GM10847 (cell line): ENCODE data around the gene MRPL50.
A peak's percentile ranks its signal among the peaks of the same experiment; 100 is the strongest.

ENCODE experiments used
- POLR2A ChIP-seq: IDR thresholded peaks from 2 replicates; pipeline ENCODE4 v1.6.1; 2011; ENCODE audit not compliant: insufficient read length; ENCODE audit errors: extremely low read depth

MRPL50 gene

DNA sequence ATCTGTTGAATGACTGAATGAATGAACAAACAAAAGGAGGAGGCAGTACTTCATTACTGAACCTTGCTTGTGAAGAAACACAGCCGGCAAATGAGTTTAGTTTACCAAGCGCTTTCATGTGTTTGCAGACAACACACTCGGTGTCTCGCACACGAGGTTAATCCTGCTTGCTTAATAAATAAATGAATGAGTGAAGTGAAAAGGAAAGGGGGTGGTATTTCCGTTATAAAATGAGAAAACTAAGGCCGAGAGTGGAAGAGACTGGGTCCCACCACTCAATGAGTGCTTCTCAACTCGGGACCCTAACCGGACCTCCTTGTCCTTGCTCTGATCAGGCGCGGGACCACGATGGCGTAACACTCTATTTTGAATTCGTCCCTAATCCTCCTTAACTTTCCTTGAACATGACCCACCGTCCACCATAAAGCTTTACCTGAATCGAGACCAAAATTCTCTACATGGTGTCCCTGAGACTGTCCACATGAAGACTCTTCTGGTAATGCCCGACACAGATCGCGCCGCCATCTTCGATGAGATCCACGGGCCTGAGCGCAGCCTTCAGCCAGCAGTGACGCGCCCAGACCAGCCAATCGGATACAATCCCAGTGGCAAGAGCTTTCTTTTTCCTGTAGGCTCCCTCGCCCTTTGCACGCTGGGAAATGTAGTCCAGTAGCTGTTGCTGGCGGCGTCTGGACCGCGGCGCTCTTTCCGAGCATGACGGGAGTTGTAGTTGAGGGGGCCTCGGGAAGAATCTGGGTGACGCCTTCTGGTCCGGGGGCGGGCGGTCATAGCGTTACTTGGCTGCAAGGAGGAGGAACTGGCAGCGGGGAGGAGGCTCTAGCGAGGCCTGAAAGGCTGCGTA lies at the start of gene MRPL50, which contains the start of gene ZNF189:
Gene MRPL50 (minus strand): TSS at position 551 of the 862 bp plus-strand sequence. CDS start 26 bp downstream, at position 525.
Gene ZNF189 (plus strand): TSS at position 784 of the 862 bp plus-strand sequence. CDS start 306 bp downstream, outside the sequence.
- peak; percentile 82 for TF ChIP-seq POLR2A

DNA sequence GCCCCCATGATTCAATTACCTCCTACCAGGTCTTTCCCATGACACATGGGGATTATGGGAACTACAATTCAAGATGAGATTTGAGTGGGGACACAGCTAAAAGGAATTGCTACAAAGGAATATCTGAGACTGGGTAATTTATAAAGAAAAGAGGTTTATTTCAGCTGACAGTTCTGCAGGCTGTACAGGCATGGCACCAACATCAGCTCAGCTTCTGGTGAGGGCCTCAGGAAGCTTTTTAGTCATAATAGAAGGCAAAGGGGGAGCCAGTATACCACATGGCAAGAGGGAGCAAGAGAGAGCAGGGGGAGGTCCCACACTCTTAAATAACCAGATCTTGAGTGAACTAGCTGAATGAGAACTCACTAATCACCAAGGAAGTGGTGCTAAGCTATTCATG lies 48.3 kb upstream of the MRPL50 start:
- TF ChIP-seq POLR2A = no peak

DNA sequence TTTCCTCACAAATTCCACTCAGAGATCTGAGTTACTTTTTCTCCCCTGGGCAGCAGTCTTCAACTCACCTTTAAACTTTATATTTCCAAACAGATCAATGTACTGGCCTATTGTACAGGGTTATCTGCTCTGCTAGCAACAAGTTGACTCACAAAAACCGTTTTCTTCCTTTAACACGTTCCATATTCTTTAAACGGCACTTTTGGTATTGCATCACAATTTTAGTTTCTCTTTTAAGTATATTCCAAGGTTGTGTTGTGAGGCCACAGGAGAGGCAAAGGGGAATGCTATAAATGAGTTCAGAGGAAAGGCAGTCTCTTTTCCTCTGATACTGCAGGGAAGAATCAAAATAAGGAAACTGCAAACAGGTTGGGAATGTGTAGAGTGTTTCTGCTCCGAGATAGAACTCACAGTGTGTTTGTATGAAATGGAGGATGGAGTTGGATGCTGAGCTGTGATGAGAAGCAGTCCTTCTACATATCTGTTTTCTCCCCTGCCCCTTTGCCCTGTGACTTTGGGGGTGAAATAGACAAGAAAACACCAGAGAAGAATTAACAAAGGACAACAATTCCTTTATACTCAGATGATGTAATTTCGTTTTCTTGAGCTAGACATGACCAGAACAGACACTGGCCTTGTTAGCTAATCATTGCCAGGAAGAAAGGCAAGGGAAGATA lies 47.1 kb upstream of the MRPL50 start:
- TF ChIP-seq POLR2A = no peak

DNA sequence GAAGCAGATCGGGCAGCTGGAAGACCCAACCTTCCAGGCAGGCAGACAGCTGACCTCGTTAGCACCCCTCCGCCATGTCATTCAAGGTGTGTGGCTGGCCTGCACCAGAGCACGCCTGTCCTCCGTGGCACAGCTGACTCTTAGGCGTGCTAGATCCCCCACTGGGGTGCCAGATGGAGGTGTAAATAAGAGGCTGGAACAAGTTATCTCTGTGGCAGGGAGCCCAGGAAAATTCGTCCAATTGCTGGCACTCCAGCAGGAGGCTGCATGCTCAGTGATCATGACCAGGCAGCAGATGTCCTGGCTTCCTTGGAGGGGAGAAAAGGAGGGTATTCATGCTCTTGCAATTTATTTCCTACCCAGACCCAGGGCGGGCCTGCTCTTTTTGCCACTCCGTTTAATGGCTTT lies 45.0 kb upstream of the MRPL50 start:
- no peak for TF ChIP-seq POLR2A

DNA sequence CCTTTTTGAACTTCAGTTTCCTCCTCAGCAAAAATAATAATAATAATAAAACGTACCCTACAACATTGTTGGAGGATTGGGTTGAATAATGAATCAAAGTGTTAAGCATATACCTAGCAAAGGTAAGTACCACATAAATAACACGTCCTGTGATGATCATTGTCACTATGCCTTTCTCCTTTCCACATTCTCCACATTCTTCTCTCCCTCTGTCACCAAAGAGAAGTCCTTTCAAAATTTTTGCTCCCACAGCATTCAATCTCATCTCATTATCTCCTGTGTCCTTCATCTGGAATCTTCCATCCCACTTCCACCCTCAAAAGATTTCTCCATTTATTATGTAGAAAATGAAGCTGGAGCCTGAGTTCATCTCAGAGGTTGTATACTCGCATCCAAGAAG lies 44.3 kb upstream of the MRPL50 start:
- no peak for TF ChIP-seq POLR2A

DNA sequence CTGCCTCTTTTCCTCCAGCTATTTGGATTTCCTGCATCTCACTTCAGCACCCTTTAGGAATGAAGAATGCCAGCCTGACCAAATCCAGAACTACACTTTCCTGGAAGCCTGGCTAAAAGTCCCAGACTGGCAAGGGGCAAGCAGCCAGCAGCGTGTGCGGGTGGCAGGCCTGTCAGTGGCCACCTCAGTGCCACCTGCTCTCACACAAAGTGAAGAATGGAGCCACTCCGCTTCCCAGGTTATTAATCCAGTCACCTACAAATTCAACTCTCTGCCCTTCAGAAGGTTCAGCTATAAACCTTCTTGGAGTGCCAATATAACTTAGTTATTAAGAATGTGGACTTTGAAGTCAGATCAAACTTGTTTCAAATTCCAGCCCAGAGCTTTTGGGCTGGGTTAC lies 43.9 kb upstream of the MRPL50 start:
- TF ChIP-seq POLR2A = no peak

DNA sequence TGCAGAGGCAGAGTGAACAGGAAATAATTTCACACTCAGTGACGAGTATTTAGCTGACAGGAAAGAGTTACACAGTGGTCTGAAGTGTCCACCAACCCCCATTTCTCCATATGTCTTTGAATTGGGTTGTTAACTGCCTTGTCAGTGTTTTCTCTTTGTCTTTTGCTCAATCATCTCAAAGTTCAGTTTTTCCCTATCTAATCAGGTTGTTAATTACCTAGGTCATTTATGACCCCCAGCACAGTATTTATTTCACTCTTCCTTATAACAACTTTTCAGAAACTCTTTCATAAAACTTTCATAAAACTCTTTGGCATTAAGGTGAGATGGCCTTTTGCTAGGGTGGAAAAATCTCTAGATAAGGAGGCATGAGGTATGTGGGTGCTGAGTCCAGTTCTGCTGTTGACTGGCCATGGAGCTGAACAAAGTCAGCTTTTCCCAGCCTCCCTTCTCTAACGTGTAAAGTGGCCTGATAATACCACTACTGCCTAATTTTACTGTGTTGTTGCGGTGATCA lies 42.4 kb upstream of the MRPL50 start:
- no peak for TF ChIP-seq POLR2A

DNA sequence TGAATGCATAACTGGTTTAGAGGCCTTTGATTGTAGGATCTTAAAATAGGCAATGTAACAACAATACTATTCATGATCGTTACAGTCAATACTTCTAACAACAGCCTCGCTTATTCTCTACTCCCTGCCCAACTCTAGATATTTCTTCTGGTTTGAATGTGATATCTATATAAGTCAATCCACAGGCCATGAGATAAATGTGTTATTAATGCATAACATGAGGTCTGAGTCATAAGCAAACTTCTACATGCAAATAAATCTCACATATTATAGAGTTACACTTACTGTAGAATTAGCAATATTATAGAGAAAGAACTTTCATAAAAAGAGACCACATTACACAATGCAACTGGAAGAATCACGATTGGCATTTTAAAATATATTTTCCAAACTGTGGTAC lies 40.1 kb upstream of the MRPL50 start:
- TF ChIP-seq POLR2A = no peak

DNA sequence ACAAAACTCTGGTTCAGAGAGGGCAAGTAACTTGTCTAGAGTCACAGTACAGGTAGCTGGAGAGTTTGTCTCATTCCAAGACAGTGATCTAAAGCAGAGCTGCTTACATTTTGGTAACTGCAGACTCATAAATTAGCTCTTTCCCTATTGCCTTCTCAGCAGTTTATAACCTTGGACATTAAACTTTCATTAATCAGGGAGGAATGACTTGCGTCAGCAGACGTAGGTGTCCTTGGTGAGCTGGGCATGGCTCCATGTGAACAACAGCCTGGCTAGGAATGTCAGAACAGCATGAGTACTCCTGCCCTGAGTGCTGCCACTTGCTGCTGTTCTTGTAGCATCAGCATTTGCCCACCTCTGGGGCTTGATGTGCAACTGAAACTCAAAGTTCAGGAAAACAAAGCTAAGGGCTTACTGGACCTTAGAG lies 39.4 kb upstream of the MRPL50 start:
- TF ChIP-seq POLR2A = no peak

DNA sequence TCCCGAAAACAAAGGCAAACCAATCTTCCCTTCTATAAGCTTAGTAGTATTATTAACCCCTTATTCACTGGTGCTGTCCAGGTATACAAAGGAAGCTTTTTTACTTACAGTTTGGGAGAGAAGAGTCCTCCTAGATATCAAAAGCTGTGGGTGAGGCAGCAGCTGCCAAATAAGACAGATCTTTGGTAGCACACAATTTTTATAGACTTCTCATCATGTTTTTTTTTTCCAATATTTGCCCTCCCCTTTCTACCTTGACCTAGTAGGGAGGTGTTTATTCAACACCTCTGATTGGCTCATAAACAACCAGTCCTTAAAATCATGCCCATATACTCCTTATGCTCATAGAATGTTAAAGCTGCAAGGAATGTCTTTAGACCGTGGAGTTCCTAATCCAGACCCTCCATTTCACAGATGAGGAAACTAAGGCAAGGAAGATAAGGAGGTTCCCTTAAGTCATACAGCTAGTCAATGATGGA lies 37.2 kb upstream of the MRPL50 start, which contains the start of gene ALDOB:
Gene ALDOB (minus strand): TSS at position 174 of the 479 bp plus-strand sequence. CDS start 4,887 bp downstream, outside the sequence.
- TF ChIP-seq POLR2A = no peak

DNA sequence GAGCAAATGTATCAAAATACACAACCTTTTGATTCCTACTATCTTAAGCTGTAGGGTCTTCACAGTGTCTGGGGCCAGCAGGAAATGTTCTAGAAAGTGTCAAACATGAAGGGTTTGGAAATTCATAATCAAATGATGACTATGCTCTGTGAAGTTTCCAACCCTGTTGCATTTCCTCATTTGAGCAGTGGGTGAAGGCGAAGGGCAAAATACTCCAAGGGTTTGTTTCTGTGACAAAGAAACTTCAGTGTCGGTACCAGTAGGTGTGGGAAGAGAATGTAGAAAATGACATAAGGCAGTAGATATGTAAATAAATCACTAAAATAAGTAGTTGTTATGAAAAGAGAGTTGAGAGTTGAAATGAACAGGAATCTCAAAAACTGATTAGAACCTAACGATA lies 36.6 kb upstream of the MRPL50 start:
- TF ChIP-seq POLR2A = no peak

DNA sequence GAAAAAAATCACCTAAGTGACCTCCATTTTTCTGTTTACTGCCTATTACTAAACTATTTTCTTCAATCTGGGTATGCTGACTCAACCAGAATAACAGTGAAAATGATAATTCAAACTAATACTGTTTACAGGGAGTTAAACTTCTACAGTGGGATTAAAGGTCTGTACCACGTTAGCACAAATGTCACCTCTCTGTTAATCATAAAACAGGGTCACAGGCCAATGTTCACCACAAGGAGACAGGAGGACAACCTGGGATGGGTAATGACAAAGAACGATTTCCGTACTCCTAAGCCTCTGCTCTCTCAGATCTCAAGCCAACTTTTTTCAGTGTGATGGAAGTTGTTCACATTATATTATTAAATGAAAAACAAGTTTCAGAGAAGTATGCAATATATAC lies 34.8 kb upstream of the MRPL50 start:
- TF ChIP-seq POLR2A = no peak

DNA sequence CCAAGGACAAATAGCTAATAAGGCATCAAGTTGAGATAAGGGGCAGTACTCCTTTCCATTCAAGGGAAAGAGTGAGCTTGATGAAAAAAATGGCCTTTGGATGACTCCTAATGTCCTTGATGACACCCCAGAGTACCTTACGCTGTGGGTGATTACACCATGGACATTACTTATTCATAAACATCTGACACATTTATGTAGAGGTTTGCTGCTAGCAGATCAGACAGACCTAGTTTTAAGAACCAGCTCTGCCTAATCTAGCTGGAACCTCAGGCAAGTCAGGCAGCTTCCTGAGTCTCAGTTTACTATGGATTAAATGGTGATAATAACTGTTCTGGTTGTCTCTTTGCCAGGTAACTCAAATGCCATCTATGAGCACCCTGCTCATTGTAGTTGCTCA lies 34.3 kb upstream of the MRPL50 start:
- no peak for TF ChIP-seq POLR2A

DNA sequence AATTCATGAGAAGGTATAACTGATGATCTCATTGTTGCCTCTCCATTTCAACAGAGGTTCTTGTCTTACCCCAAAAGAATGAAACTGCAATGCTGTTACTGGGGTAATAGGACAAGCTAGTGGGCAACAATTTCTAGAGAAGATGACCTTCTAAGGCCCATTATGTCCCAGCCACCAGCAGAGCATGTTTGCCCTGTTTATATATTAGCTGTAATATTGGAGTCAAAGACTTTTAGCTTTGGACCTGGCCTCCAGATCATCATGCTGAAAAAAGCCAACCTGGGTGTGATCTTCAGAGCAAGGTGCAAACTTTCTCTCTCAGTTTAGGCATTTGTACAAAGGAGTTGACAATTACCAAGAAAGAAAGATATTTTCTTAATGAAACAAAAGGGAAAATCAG lies 33.8 kb upstream of the MRPL50 start:
- no peak for TF ChIP-seq POLR2A

DNA sequence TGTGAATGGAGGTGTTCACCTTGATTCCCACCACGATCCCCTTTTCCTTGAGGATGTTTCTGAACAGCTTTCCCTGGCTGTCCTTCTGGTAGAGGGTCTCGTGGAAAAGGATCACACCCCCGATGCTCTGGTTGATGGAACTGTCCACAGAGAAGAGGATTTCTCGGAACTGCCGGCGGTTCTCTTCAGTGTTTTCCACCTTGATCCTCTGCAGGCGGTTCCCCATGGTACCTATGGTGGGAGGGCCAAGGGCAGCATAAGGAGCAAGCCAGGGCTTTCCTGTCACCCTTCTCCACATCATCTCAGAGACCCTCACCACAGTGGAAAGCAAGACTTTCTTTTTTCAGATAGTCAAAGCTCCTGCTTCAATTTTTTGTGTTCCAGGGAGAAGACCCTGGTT lies 31.3 kb upstream of the MRPL50 start:
- no peak for TF ChIP-seq POLR2A

DNA sequence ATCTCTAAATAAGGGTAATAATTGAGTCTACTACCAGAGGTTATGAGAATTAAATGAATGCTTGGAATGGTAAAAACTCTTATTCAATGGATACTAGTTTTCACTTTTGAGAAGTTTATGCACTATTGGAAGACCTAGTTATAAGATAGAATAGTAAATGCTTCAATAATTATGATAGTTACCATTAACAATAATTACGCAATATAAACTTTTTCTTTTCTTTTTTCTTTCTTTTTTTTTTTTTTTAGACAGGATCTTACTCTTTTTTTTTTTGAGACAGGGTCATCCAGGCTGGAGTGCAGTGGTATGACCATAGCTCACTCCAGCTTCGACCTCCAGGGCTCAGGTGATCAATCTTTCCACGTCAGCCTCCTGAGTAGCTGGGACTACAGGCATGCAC lies 30.5 kb upstream of the MRPL50 start:
- TF ChIP-seq POLR2A = no peak

DNA sequence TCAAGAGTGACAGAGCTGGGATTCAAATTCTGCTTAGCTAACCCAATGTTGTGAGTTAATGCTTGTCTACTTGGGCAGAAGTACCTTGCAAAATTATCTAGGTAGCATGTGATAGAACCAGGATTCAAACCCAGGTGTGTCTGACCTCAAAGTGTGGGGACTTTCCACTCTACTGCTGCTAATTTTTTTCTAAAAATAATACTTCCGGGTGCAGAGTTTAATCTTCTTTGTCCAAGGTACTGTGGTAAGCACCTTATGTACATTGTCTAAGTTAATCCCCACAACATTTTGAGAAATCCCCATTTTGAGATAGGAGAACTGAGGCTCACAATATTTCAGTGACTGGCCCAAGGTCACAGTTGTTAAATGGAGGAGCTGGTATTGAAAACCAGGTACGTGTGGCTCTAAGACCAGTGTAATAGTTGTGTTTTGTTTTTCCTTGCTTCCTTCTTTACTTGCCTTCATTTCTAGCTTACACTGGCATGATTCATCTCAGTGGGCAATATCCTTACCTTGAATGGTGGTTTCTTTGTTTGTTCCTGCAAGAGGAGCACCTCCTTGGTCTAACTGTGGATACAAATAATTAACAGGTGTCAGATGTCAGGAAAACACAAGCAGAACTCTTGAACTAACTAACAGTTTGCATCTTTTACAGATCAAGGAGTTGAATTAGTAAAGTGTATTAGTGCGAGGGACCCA lies 29.7 kb upstream of the MRPL50 start:
- TF ChIP-seq POLR2A = no peak
